GM12878 (cell line): ENCODE results near the gene BTBD10. TPM values are rescaled to one million over a fixed set of nuclear protein-coding genes. Genes with fewer than 3 reads are reported as not detected.

Source experiments
- ATAC-seq: fragments of 200-7000 bp; cut with Tn5 transposase; 3 replicates; pipeline ENCODE4 v1.9.1; 2020; ENCODE audit warnings: mild to moderate bottlenecking, moderate library complexity
- BruUV-seq: library from RNA; stranded (reverse); fragments of 400-500 nt; replicated peaks from 2 replicates; lab custom pipeline; 2021; lab: Mats Ljungman, UMichigan
- CTCF ChIA-PET: fragments of 300-600 bp; sonication (Branson Sonifier 250); formaldehyde crosslinking; extraction: SDS; loops from one replicate; lab custom pipeline; 2021; ENCODE audit warnings: inconsistent platforms; lab: Yijun Ruan, JAX
- POLR2A ChIA-PET: fragments of 350-600 bp; formaldehyde crosslinking; extraction: SDS; loops from one replicate; lab custom pipeline; 2021; ENCODE audit warnings: inconsistent platforms; lab: Charles Lee
- RAD21 ChIA-PET: fragments of 300-600 bp; sonication (Branson Sonifier 250); formaldehyde crosslinking; loops from one replicate; lab custom pipeline; 2023; ENCODE audit warnings: antibody characterized with exemption; ENCODE audit not compliant: unreplicated experiment; lab: Charles Lee
- SMC1A ChIA-PET: fragments of 300-600 bp; sonication (Branson Sonifier 250); formaldehyde crosslinking; loops from one replicate; lab custom pipeline; 2023; ENCODE audit not compliant: unreplicated experiment, uncharacterized antibody; lab: Charles Lee
- DNase-seq: peaks from one replicate; pipeline ENCODE4 v3.0.0-alpha.2; 2011; ENCODE audit warnings: low read depth, low spot score
- FAIRE-seq: peaks from 3 replicates; lab custom pipeline; 2011; peaks lifted over from hg19 to GRCh38; lab: Jason Lieb, UNC
- H2AFZ ChIP-seq: 2 replicates; pipeline ENCODE4 v1.6.0; 2011; ENCODE audit warnings: low read depth, low read length, control low read depth; ENCODE audit not compliant: control insufficient read depth
- H3K27ac ChIP-seq: 2 replicates; pipeline ENCODE4 v1.5.1; 2011; ENCODE audit warnings: control low read depth; ENCODE audit not compliant: control insufficient read depth, insufficient read depth
- H3K27me3 ChIP-seq, 2 experiments: replicated peaks in 1 of 2; 2 replicates each; pipeline versions ENCODE4 v1.6.0 to v1.6.1; 2011; ENCODE audit warnings: low read length in 1 of 2; ENCODE audit not compliant: control insufficient read depth in 2 of 2, insufficient read depth in 2 of 2
- H3K36me3 ChIP-seq, 2 experiments: 2 replicates each; pipeline ENCODE4 v1.5.1; 2011; ENCODE audit warnings: low read length in 1 of 2; ENCODE audit not compliant: control insufficient read depth in 2 of 2, insufficient read depth in 2 of 2
- H3K4me1 ChIP-seq: 2 replicates; pipeline ENCODE4 v1.6.1; 2011; ENCODE audit warnings: mild to moderate bottlenecking, low read length, moderate library complexity, mixed read lengths; ENCODE audit not compliant: control insufficient read depth, insufficient read depth
- H3K4me2 ChIP-seq: 2 replicates; pipeline ENCODE4 v1.6.0; 2011; ENCODE audit warnings: control low read depth; ENCODE audit not compliant: control insufficient read depth, insufficient read depth
- H3K4me3 ChIP-seq: fragments of 200-600 bp; sonication (generic); 2 replicates; pipeline ENCODE4 v1.5.1; 2016
- H3K79me2 ChIP-seq: 2 replicates; pipeline ENCODE4 v1.6.0; 2011; ENCODE audit warnings: low read length; ENCODE audit not compliant: control insufficient read depth, insufficient read depth
- H3K9ac ChIP-seq: 2 replicates; pipeline ENCODE4 v1.8.0; 2011; ENCODE audit warnings: low read length, control low read depth, mixed read lengths; ENCODE audit not compliant: control insufficient read depth, insufficient read depth
- H3K9me3 ChIP-seq: replicated peaks from 3 replicates; pipeline ENCODE4 v1.5.1; 2011; ENCODE audit warnings: mild to moderate bottlenecking, low read length; ENCODE audit not compliant: control insufficient read depth, insufficient read depth
- H4K20me1 ChIP-seq: 2 replicates; pipeline ENCODE4 v1.6.0; 2011; ENCODE audit not compliant: control insufficient read depth, insufficient read depth
- BRCA1 ChIP-seq: IDR thresholded peaks from 2 replicates; pipeline ENCODE4 v1.6.1; 2011; ENCODE audit warnings: low read depth, low read length, improper control_type of control experiment
- EP300 ChIP-seq, 2 experiments: fragments of 150-350 bp in 1 of 2; IDR thresholded peaks; 2 replicates each; pipeline ENCODE4 v1.6.1; 2011 to 2012; ENCODE audit warnings: low read depth in 2 of 2, low read length in 2 of 2, borderline replicate concordance in 1 of 2, improper control_type of control experiment in 1 of 2, inconsistent platforms in 1 of 2; ENCODE audit not compliant: control insufficient read depth in 1 of 2
- HCFC1 ChIP-seq: fragments of 150-350 bp; IDR thresholded peaks from 2 replicates; pipeline ENCODE4 v1.6.1; 2014; ENCODE audit warnings: low read length
- IKZF2 ChIP-seq, 2 experiments: fragments of 450-650 bp; IDR thresholded peaks; 2 replicates each; pipeline ENCODE4 v1.6.1; 2017; ENCODE audit warnings: mild to moderate bottlenecking in 2 of 2, moderate library complexity in 2 of 2
- MXI1 ChIP-seq: fragments of 150-350 bp; IDR thresholded peaks from 2 replicates; pipeline ENCODE4 v1.6.1; 2011; ENCODE audit warnings: low read depth, mild to moderate bottlenecking, inconsistent platforms, low read length, improper control_type of control experiment
- REST ChIP-seq: IDR thresholded peaks from 2 replicates; pipeline ENCODE4 v1.6.1; 2012; ENCODE audit warnings: mild to moderate bottlenecking, low read depth, low read length
- ZBTB40 ChIP-seq: fragments of 450-650 bp; IDR thresholded peaks from 2 replicates; pipeline ENCODE4 v1.6.1; 2016; ENCODE audit warnings: mild to moderate bottlenecking, moderate library complexity, borderline replicate concordance
- ZSCAN29 ChIP-seq: fragments of 450-650 bp; IDR thresholded peaks from 2 replicates; pipeline ENCODE4 v1.6.1; 2017; ENCODE audit warnings: mild to moderate bottlenecking, moderate library complexity
- WGBS: methylation state at CpG from one replicate; pipeline ENCODE4 v1.1.6; 2016; ENCODE audit warnings: low lambda C conversion rate; ENCODE audit not compliant: insufficient replicate concordance, insufficient coverage; ENCODE audit errors: missing lambda C conversion rate; 5-methylcytosine and 5-hydroxymethylcytosine counted together
- in situ Hi-C: fragments of 300-500 bp; cut with MboI; formaldehyde crosslinking; loops from 9 replicates; pipeline ENCODE4 v1.14.3; 2018; ENCODE audit warnings: mixed read lengths
- intact Hi-C: fragments of 100-400 bp; cut with micrococcal nuclease; formaldehyde crosslinking; loops from one replicate; pipeline ENCODE4 v1.14.2; 2022; ENCODE audit not compliant: unreplicated experiment
- polyA plus RNA-seq, 11 experiments: library from polyadenylated mRNA; depleted of rRNA in 4 of 11; unstranded in 6 of 11; stranded (reverse) in 5 of 11; fragments of >200 nt; fragmentation: Nextera tagmentation in 4 of 11; fragmentation: Illumina TruSeq in 1 of 11; extraction: Ambion mirVana in 4 of 11; extraction: Trizol in 1 of 11; gene quantifications; 1 replicate in 1 of 11; 2 replicates in 10 of 11; pipeline versions ENCODE4 v1.2.1 to v1.2.3, GENCODE V29; 2011 to 2016; ENCODE audit warnings: inconsistent platforms in 2 of 11, missing spikeins in 2 of 11, low read depth in 1 of 11
- total RNA-seq, 4 experiments: library from RNA; depleted of rRNA in 3 of 4; stranded (reverse); fragments of >200 nt in 3 of 4; fragmentation: Illumina TruSeq in 1 of 4; extraction: Trizol in 1 of 4; gene quantifications; 2 replicates each; pipeline versions ENCODE4 v1.2.1 to v1.2.3, GENCODE V29; 2013 to 2021

The BTBD10 gene
- total and polyA plus RNA-seq, 10 of the 15 experiments (the other 5 are each of a cell fraction or from before 2014, with no cell fraction given): 20.8 to 38.8 (median 26.9) TPM

GRCh38 chr11:13462901-13463778, at the start of gene BTBD10 (continued):
- no peak; the same call in 1 of the 2 replicates for TF ChIP-seq ZBTB40

GRCh38 chr11:13503393-13503792, 40.4 kb upstream of the BTBD10 start:
- SMC1A ChIA-PET: interaction anchor here (1.6 kb wide), 1 partner anchor 15 kb away, joined by 3 read pairs; no protein-coding TSS in a partner anchor
- WGBS: 30% methylated on average over 1 of the region's 1 CpG
- TF ChIP-seq MXI1 (no peak), EP300 (IDR thresholded peaks at IDR 0.05; ENCODE audit: borderline replicate concordance in 1 of 2, control insufficient read depth in 1 of 2, low read depth in 2 of 2, low read length in 2 of 2) (no peak), HCFC1 (no peak), ZSCAN29 (no peak), BRCA1 (no peak), REST (no peak), IKZF2 (IDR thresholded peaks at IDR 0.05) (no peak), ZBTB40 (no peak)

More at GRCh38 chr11:13503393-13503792, 40.4 kb upstream of the BTBD10 start:
- Histone ChIP-seq H4K20me1 (no peaks in the 10 kb centered on the region), H3K79me2 (no peaks in the 10 kb centered on the region), H3K4me1 (no peaks in the 10 kb centered on the region), H3K4me3 (no peak overlapping the region), H3K4me2 (no peak overlapping the region), H3K9ac (no peak overlapping the region), H3K36me3 (no peaks in the 10 kb centered on the region), H3K27me3 (no peaks in the 10 kb centered on the region), H3K9me3 (no peaks in the 10 kb centered on the region), H2AFZ (no peak overlapping the region), H3K27ac (no peak overlapping the region)
- in situ Hi-C loops (no loop called here), intact Hi-C loops (no loop called here)
- ChIA-PET CTCF (interaction anchor here (0.6 to 2.1 kb wide), 2 partner anchors 16 to 1173 kb away, joined by 3 to 8 read pairs; no protein-coding TSS in a partner anchor), RAD21 (no interaction called here), POLR2A (no interaction called here)
- DNase-seq (no peak), FAIRE-seq (no peak), ATAC-seq (no peak)
- BruUV-seq: no TSS peak
